ENCODE measurements around the gene MAPK4. TPM values are rescaled to one million over a fixed set of nuclear protein-coding genes. Genes with fewer than 3 reads are reported as not detected.

The MAPK4 gene
- total RNA-seq, 5 donors from 2014 or later (not counting 1 experiment from before 2014, with no cell fraction given) = 0.06 TPM; not detected in 4

GRCh38 chr18:50720325-50720674 is 160.4 kb downstream of the MAPK4 start:
- no peaks in the 10 kb centered on the region for H3K4me1 ChIP-seq (ENCODE audit: control insufficient read depth in 1 of 2, extremely low read depth in 1 of 2, insufficient read depth in 2 of 2, low read length in 2 of 2)
- CTCF ChIA-PET = no interaction called here
- no peak overlapping the region for H3K4me3 ChIP-seq (ENCODE audit: control insufficient read depth in 1 of 2, extremely low read depth in 1 of 2, low read length in 1 of 2)
- no peaks in the 10 kb centered on the region for H3K9me3 ChIP-seq
- no peaks in the 10 kb centered on the region for H3K36me3 ChIP-seq (ENCODE audit: control insufficient read depth in 2 of 2, extremely low read depth in 1 of 2, insufficient read depth in 1 of 2, low read length in 1 of 2)
- no peak overlapping the region for H3K27ac ChIP-seq (ENCODE audit: low read length)
- Mint-ChIP-seq H3K9me3 (peaks cover 4 to 12% (median 10%) of the 10 kb centered on the region in 3 donors), H3K36me3 (no peaks in the 10 kb centered on the region), H3K27me3 (peaks cover 5 to 20% of the 10 kb centered on the region in 2 donors), H3K4me3 (no peak overlapping the region), H3K27ac (no peak overlapping the region), H3K4me1 (no peaks in the 10 kb centered on the region)
- H3K27me3 ChIP-seq (replicated peaks in 1 of 2; ENCODE audit: control insufficient read depth in 2 of 2, extremely low read depth in 1 of 2, insufficient read depth in 2 of 2, low read length in 1 of 2) = peaks cover 0 to 22% of the 10 kb centered on the region in 2 experiments
- ATAC-seq (replicated peaks in 1 of 4) (no peak), DNase-seq (no peak)
- POLR2A ChIA-PET = no interaction called here
- WGBS (ENCODE audit: insufficient coverage) = 100% methylated on average over 1 of the region's 4 CpGs

GRCh38 chr18:50721006-50721405 is 161.1 kb downstream of the MAPK4 start:
- Mint-ChIP-seq H3K9me3 (peaks cover 2 to 7% (median 6%) of the 10 kb centered on the region in 3 donors), H3K27me3 (peaks cover 5 to 20% of the 10 kb centered on the region in 2 donors), H3K36me3 (no peaks in the 10 kb centered on the region), H3K27ac (no peak overlapping the region), H3K4me1 (no peaks in the 10 kb centered on the region), H3K4me3 (no peak overlapping the region)
- POLR2A ChIA-PET = no interaction called here
- Histone ChIP-seq H3K27me3 (replicated peaks in 1 of 2; ENCODE audit: control insufficient read depth in 2 of 2, extremely low read depth in 1 of 2, insufficient read depth in 2 of 2, low read length in 1 of 2) (peaks cover 0 to 22% of the 10 kb centered on the region in 2 experiments), H3K4me1 (ENCODE audit: control insufficient read depth in 1 of 2, extremely low read depth in 1 of 2, insufficient read depth in 2 of 2, low read length in 2 of 2) (no peaks in the 10 kb centered on the region), H3K9me3 (no peaks in the 10 kb centered on the region), H3K36me3 (ENCODE audit: control insufficient read depth in 2 of 2, extremely low read depth in 1 of 2, insufficient read depth in 1 of 2, low read length in 1 of 2) (no peaks in the 10 kb centered on the region), H3K4me3 (ENCODE audit: control insufficient read depth in 1 of 2, extremely low read depth in 1 of 2, low read length in 1 of 2) (no peak overlapping the region), H3K27ac (ENCODE audit: low read length) (no peak overlapping the region)
- CTCF ChIA-PET = no interaction called here
- ATAC-seq (replicated peaks in 1 of 4) (no peak), DNase-seq (no peak)
- 86% methylated on average over 2 of the region's 4 CpGs for WGBS (ENCODE audit: insufficient coverage)

- ATAC-seq (replicated peaks in 1 of 4) (no peak), DNase-seq (no peak)
- no peaks in the 10 kb centered on the region for H3K4me1 ChIP-seq (ENCODE audit: control insufficient read depth in 1 of 2, extremely low read depth in 1 of 2, insufficient read depth in 2 of 2, low read length in 2 of 2)
- Mint-ChIP-seq H3K27me3 (peaks cover 8 to 23% of the 10 kb centered on the region in 2 donors), H3K4me1 (no peaks in the 10 kb centered on the region), H3K36me3 (no peaks in the 10 kb centered on the region), H3K27ac (no peak overlapping the region), H3K4me3 (no peak overlapping the region), H3K9me3 (peaks cover 0 to 3% (median 2%) of the 10 kb centered on the region in 3 donors)
- no peaks in the 10 kb centered on the region for H3K36me3 ChIP-seq (ENCODE audit: control insufficient read depth in 2 of 2, extremely low read depth in 1 of 2, insufficient read depth in 1 of 2, low read length in 1 of 2)
- no peak overlapping the region for H3K27ac ChIP-seq (ENCODE audit: low read length)
- H3K4me3 ChIP-seq (ENCODE audit: control insufficient read depth in 1 of 2, extremely low read depth in 1 of 2, low read length in 1 of 2) = no peak overlapping the region
- WGBS (ENCODE audit: insufficient coverage) = 76% methylated on average over 4 of the region's 4 CpGs
- H3K9me3 ChIP-seq = no peaks in the 10 kb centered on the region
- H3K27me3 ChIP-seq (replicated peaks in 1 of 2; ENCODE audit: control insufficient read depth in 2 of 2, extremely low read depth in 1 of 2, insufficient read depth in 2 of 2, low read length in 1 of 2) = peaks cover 0 to 20% of the 10 kb centered on the region in 2 experiments
- ChIA-PET POLR2A (no interaction called here), CTCF (no interaction called here)
Measured at GRCh38 chr18:50721451-50722120, 161.7 kb downstream of the MAPK4 start.

GRCh38 chr18:50722311-50722710 is 162.4 kb downstream of the MAPK4 start:
- no peaks in the 10 kb centered on the region for H3K9me3 Mint-ChIP-seq
- CTCF ChIA-PET = no interaction called here
- POLR2A ChIA-PET = no interaction called here

GRCh38 chr18:50724751-50725151 is 164.9 kb downstream of the MAPK4 start:
- POLR2A ChIA-PET = no interaction called here

More at GRCh38 chr18:50722311-50722710, 162.4 kb downstream of the MAPK4 start:
- Histone ChIP-seq H3K4me3 (ENCODE audit: control insufficient read depth in 1 of 2, extremely low read depth in 1 of 2, low read length in 1 of 2) (no peak overlapping the region), H3K27me3 (replicated peaks in 1 of 2; ENCODE audit: control insufficient read depth in 2 of 2, extremely low read depth in 1 of 2, insufficient read depth in 2 of 2, low read length in 1 of 2) (peaks cover 0 to 14% of the 10 kb centered on the region in 2 experiments), H3K36me3 (ENCODE audit: control insufficient read depth in 2 of 2, extremely low read depth in 1 of 2, insufficient read depth in 1 of 2, low read length in 1 of 2) (no peaks in the 10 kb centered on the region), H3K27ac (ENCODE audit: low read length) (no peak overlapping the region), H3K9me3 (no peaks in the 10 kb centered on the region), H3K4me1 (ENCODE audit: control insufficient read depth in 1 of 2, extremely low read depth in 1 of 2, insufficient read depth in 2 of 2, low read length in 2 of 2) (no peaks in the 10 kb centered on the region)
- Mint-ChIP-seq H3K4me1 (no peaks in the 10 kb centered on the region), H3K36me3 (no peaks in the 10 kb centered on the region), H3K4me3 (no peak overlapping the region), H3K27me3 (peaks cover 3 to 25% of the 10 kb centered on the region in 2 donors), H3K27ac (no peak overlapping the region)
- 85% methylated on average over 4 of the region's 4 CpGs for WGBS (ENCODE audit: insufficient coverage)
- ATAC-seq (replicated peaks in 1 of 4) = no peak
- DNase-seq = no peak

GRCh38 chr18:50726960-50727589 is 167.2 kb downstream of the MAPK4 start:
- 7% methylated on average over 8 of the region's 10 CpGs for WGBS (ENCODE audit: insufficient coverage)
- CTCF ChIA-PET = interaction anchor here in 1 of 2 donors (0.6 kb wide), 1 partner anchor 516 kb away, joined by 3 read pairs; no protein-coding TSS in a partner anchor

More at GRCh38 chr18:50724751-50725151, 164.9 kb downstream of the MAPK4 start:
- no peak overlapping the region for H3K4me3 ChIP-seq (ENCODE audit: control insufficient read depth in 1 of 2, extremely low read depth in 1 of 2, low read length in 1 of 2)
- Mint-ChIP-seq H3K4me3 (no peak overlapping the region), H3K27me3 (peaks cover 3 to 21% of the 10 kb centered on the region in 2 donors), H3K9me3 (no peaks in the 10 kb centered on the region), H3K4me1 (no peaks in the 10 kb centered on the region), H3K36me3 (no peaks in the 10 kb centered on the region), H3K27ac (no peak overlapping the region)
- WGBS (ENCODE audit: insufficient coverage) = 88% methylated on average over 2 of the region's 5 CpGs
- no peaks in the 10 kb centered on the region for H3K4me1 ChIP-seq (ENCODE audit: control insufficient read depth in 1 of 2, extremely low read depth in 1 of 2, insufficient read depth in 2 of 2, low read length in 2 of 2)
- H3K36me3 ChIP-seq (ENCODE audit: control insufficient read depth in 2 of 2, extremely low read depth in 1 of 2, insufficient read depth in 1 of 2, low read length in 1 of 2) = no peaks in the 10 kb centered on the region
- ATAC-seq (replicated peaks in 1 of 4) (no peak), DNase-seq (no peak)
- no peak overlapping the region for H3K27ac ChIP-seq (ENCODE audit: low read length)
- CTCF ChIA-PET = no interaction called here
- peaks cover 0 to 10% of the 10 kb centered on the region in 2 experiments for H3K27me3 ChIP-seq (replicated peaks in 1 of 2; ENCODE audit: control insufficient read depth in 2 of 2, extremely low read depth in 1 of 2, insufficient read depth in 2 of 2, low read length in 1 of 2)
- no peaks in the 10 kb centered on the region for H3K9me3 ChIP-seq

More at GRCh38 chr18:50726960-50727589, 167.2 kb downstream of the MAPK4 start:
- Mint-ChIP-seq H3K4me3 (no peak overlapping the region), H3K27ac (no peak overlapping the region), H3K9me3 (no peaks in the 10 kb centered on the region), H3K27me3 (peaks cover 7 to 16% of the 10 kb centered on the region in 2 donors), H3K36me3 (no peaks in the 10 kb centered on the region), H3K4me1 (no peaks in the 10 kb centered on the region)
- Histone ChIP-seq H3K27ac (ENCODE audit: low read length) (no peak overlapping the region), H3K4me3 (ENCODE audit: control insufficient read depth in 1 of 2, extremely low read depth in 1 of 2, low read length in 1 of 2) (no peak overlapping the region), H3K36me3 (ENCODE audit: control insufficient read depth in 2 of 2, extremely low read depth in 1 of 2, insufficient read depth in 1 of 2, low read length in 1 of 2) (no peaks in the 10 kb centered on the region), H3K9me3 (no peaks in the 10 kb centered on the region), H3K4me1 (ENCODE audit: control insufficient read depth in 1 of 2, extremely low read depth in 1 of 2, insufficient read depth in 2 of 2, low read length in 2 of 2) (no peaks in the 10 kb centered on the region), H3K27me3 (replicated peaks in 1 of 2; ENCODE audit: control insufficient read depth in 2 of 2, extremely low read depth in 1 of 2, insufficient read depth in 2 of 2, low read length in 1 of 2) (peaks cover 0 to 11% of the 10 kb centered on the region in 2 experiments)
- DNase-seq = no peak
- no peak for ATAC-seq (replicated peaks in 1 of 4)
- POLR2A ChIA-PET = no interaction called here
